HG03108 (cell line): ENCODE data around the gene OPN1MW3.
A peak's percentile ranks its signal among the peaks of the same experiment; 100 is the strongest.
"Not testable (repeated sequence)": the region's sequence is repeated elsewhere in the genome, so short reads cannot be mapped to it uniquely, and the experiment has no call there.

ENCODE experiments used
- ATAC-seq: cut with Tn5 transposase; IDR thresholded peaks from one replicate; pipeline ENCODE4 v1.9.1; 2021; ENCODE audit warnings: moderate library complexity; ENCODE audit not compliant: unreplicated experiment

OPN1MW3 gene

GRCh38 chrX:154257282-154257681 is at the start of gene OPN1MW3:
OPN1MW3 (plus strand) TSS chrX:154257582; CDS start chrX:154257620, 38 bp downstream.
- not testable (repeated sequence) for ATAC-seq

GRCh38 chrX:154209670-154210418 is 47.5 kb upstream of the OPN1MW3 start:
- ATAC-seq = not testable (repeated sequence)

DNA sequence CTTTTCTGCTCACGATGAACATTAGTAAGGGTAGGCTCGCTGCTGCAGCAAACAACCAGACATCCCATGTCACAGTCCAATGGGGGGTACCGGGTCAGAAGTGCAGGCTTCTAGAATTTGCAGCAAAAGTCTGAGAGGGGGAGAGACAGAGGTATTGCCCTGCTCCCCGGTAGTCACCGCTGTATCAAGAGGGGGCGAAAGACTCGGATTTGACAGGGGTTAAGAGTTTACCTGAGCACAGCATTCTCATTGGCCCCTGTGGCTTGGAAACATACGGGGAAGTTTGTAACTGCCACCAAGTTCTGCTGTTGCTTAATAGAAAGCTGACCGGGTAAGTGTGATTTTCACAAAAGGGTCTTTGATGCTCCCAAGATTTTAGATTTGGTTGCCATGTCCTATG is 46.3 kb upstream of the OPN1MW3 start:
- ATAC-seq = not testable (repeated sequence)

DNA sequence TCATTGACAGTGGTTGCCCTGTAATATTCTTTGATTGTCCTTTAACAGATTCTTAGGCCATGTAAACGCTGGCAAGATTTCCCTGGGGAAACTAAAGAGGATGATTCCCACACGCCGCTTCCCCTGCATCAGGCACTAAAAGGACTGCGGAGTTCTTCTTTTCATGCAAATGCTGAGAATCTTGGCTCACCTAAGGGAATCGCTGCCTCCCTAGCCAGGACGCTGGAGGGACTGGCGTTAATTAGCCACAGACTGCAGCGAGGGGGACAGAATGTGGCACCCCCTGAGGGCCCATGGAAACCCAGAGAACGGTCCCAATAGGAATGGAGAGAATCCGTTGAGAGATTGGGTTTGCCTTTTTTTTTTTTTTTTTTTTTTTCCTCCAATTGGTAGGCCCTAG is 45.9 kb upstream of the OPN1MW3 start:
- ATAC-seq = not testable (repeated sequence)

GRCh38 chrX:154219456-154219855 is 37.9 kb upstream of the OPN1MW3 start, which contains the start of gene OPN1MW2:
OPN1MW2 (plus strand) TSS chrX:154219756; CDS start chrX:154219816, 60 bp downstream.
- ATAC-seq = not testable (repeated sequence)

- ATAC-seq = not testable (repeated sequence)
Measured at GRCh38 chrX:154225292-154225691, 32.1 kb upstream of the OPN1MW3 start.

DNA sequence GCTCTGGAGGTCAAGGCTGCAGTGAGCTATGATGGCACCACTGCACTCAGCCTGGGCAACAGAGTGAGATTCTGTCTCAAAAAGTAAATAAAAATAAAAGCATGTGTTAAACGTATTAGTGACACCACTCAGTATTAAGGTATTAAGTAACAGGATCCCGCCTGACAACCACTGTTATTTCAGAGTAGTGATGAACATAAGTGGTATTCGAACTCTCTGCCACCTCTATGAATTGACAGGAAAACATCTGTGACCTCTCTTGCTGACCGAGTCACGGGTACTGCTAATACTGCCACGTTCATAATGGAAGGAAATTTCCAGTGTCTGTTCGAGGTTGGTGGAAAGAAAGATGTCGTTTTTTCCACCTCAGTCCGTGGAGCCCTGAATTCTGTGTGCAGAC is 30.7 kb upstream of the OPN1MW3 start:
- not testable (repeated sequence) for ATAC-seq

GRCh38 chrX:154231443-154231842 is 25.9 kb upstream of the OPN1MW3 start:
- ATAC-seq = not testable (repeated sequence)

DNA sequence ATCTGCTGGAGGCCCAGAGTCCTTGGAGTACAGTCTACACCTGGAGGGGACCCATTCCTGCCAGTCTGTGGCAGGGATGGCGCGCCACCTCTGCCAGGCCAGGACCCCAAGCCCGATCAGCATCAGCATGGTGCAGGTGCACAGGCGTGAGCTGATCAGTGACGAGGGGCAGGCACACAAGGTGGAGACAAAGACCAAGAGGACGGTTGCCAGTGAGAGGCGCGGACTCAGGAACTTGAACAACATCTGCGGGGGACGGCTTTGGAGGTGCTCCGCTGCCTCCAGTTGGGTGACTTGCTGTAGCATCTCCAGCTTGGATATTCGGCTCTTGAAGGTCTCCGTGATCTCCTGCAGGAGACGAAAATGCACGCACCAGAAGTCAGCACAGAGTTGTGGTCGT is 23.8 kb upstream of the OPN1MW3 start:
- ATAC-seq = not testable (repeated sequence)

DNA sequence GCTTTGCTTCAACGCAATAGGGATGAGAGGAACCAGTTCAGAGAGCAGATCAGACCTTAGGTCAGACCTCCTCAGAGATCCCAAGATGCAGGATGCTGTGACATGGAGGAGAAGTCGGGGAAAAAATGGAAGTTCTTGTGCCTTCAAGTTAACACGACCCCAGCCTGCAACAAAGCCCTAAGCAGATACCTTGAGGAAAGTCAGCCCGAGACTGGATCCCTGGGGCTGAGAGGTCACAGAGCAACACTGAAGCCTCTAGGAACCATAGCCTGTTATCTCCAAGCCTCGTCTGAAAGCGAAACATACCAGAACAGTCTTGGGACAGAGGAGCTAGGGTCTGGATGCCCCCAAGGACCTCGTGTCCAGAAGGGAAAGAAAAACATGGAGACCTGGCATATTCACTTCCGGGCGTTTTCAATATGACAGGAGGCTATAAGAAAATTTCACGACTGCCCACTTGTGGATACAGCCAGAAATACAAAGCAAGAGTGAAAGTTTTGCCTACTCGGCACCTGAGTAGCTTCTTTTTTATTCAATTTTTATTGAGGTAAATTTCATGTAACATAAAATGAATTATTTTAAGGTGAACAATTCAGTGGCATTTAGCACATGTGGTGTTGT is 18.3 kb upstream of the OPN1MW3 start:
- not testable (repeated sequence) for ATAC-seq

DNA sequence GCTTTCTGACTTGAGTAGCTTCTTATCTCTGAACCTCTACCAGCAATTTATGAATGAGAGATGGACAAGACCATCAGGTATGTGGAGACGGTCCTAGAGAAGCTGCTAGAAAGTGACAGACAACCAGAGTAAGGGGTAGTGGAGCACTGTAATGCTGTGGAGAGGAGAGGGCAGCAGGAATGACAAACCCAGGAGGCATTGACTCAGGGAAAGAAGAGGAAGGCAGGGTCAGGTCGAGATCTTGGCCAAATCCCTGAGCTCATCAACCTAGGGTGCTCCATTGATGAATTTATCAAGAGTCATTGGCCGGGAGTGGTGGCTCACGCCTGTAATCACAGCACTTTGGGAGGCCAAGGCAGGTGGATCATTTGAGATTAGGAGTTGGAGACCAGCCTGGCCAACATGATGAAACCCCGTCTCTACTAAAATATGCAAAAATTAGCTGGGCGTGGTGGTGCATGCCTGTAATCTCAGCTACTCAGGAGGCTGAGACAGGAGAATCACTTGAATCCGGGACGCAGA is 17.3 kb upstream of the OPN1MW3 start:
- ATAC-seq = not testable (repeated sequence)

GRCh38 chrX:154247377-154248045 is 9.9 kb upstream of the OPN1MW3 start:
- peak; percentile 66 for ATAC-seq

DNA sequence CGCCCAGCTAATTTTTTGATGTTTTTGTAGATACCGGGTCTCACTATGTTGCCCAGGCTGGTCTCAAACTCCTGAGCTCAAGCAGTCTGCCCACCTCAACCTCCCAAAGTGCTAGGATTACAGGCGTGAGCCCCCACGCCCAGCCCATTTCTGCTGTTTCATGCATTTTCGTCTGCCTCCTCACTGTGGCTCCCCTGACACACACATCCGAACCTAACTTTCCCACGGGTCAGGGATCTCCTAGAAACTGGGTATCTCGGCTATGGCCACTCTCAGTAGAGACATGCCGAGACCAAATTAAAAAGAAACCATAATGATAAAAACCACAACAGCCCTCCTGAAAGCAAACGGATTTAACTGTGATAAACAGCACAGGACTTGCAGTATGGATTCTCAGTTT is 9.3 kb upstream of the OPN1MW3 start:
- ATAC-seq = not testable (repeated sequence)

- not testable (repeated sequence) for ATAC-seq
Measured at GRCh38 chrX:154258711-154259110, 1.3 kb downstream of the OPN1MW3 start.

DNA sequence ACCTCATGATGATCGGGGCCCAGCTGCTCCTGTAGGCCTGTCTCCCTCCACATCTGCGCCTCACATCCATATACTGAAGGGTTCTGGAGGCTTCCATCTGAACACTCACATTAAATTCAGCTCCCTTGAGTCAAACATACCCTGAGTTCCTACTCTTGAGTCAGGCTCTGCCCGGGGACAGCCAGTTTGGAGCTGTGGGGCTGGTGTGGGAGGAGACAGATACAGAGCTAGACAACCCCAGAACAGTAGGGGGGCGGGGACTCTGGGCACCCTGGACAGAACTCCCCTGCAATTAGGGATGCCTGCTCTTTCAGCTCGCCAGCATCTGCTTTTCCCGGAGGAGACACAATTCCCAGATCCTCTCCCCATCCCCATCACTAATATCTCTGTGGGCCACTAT is 5.7 kb downstream of the OPN1MW3 start:
- not testable (repeated sequence) for ATAC-seq

- not testable (repeated sequence) for ATAC-seq
Measured at GRCh38 chrX:154269245-154269644, 11.9 kb downstream of the OPN1MW3 start.

DNA sequence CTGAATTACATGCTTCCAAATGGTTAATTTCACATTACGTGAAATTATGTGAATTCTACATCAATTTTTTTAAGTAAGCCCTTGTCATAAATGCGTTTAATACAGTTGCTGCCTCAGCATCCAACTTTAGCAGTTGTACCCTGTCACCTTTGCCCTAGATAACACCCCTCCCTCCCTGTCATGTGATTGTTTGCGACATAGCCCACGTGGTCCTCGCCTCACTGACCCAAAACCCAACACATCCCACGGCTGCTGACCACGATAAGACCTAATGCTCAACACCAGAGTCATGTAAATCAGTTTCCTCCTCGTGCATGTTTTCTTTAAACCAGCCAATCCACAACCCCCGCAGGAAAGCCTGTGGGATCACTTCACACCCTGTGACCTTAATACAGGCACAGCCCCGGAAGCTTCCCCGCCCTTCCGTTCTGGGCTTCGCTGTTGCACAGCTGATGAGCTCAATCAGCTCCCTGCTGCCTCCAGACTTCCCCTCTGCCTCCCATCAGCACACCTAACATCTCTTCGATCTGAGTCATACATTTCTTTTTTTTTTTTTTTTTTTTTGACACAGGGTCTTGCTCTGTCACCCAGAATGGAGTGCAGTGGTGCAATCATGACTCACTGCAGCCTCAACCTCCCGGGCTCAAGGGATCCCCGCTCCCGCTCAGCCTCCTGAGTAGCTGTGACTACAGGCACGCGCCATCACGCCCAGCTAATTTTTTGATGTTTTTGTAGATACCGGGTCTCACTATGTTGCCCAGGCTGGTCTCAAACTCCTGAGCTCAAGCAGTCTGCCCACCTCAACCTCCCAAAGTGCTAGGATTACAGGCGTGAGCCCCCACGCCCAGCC is 27.3 kb downstream of the OPN1MW3 start:
- peak; percentile 66 for ATAC-seq

DNA sequence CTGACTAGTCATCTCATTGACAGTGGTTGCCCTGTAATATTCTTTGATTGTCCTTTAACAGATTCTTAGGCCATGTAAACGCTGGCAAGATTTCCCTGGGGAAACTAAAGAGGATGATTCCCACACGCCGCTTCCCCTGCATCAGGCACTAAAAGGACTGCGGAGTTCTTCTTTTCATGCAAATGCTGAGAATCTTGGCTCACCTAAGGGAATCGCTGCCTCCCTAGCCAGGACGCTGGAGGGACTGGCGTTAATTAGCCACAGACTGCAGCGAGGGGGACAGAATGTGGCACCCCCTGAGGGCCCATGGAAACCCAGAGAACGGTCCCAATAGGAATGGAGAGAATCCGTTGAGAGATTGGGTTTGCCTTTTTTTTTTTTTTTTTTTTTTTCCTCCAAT is 29.0 kb downstream of the OPN1MW3 start:
- not testable (repeated sequence) for ATAC-seq

DNA sequence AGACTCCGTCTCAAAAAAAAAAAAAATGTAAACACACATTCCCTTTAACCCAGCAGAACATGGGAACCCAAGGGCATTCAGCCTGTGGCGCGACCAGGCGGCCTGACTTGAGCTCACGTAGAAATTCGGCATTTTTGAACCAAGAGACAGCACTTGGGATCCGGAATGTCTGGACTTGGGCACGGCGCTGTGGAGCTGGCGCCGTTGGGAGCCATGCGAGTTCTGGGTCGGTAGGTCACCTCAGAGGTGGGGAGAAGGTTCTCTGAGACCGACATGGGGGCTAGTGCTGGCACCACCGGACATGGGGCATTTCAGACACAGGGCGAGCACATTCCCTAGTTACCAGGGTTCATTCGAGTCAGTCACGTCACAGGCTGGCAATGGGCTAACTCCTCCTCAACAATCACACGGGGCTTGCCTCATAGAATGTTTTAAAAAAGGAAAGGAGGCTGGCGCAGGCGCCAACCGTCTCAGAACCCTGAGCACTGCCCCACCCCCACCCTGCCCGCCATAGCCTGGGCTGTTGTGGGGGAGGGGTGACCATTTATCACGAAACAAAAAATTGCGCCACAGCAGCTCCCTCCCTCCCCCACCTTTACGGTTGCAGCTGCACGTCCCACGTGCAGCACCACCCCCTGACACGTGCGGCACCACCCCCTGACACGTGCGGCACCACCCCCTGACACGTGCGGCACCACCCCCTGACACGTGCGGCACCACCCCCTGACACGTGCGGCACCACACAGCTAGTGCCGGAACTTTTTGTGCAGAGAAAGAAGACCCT is 37.6 kb downstream of the OPN1MW3 start, which contains the start of gene TEX28:
Gene TEX28, minus strand, starts transcription at position 334 of the 784 bp plus-strand sequence. CDS start 3,007 bp downstream, outside the sequence.
- ATAC-seq = no peak
